Measurements from ENCODE around the gene IDI2. TPM values are rescaled to one million over a fixed set of nuclear protein-coding genes. Genes with fewer than 3 reads are reported as not detected.

Gene IDI2
- polyA plus RNA-seq, 1 donor (not counting 4 experiments of a cell fraction or from before 2014, with no cell fraction given), result not detected

DNA sequence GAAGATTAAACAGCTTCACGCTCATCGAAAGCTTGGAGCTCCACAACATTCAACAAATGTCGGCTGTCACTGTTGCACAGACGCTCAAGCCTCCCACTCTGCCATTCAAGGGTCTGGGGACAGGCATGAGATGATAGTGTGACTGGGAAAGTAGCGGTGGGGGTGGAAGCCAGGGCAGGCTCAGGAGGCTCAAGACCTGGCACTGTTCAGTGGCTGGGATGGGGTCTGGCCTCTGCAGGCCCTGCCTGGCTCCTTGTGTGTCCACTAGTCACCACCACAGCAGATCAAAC is 50.9 kb downstream of the IDI2 start:
- H3K4me3 ChIP-seq (ENCODE audit: control insufficient read depth in 2 of 3, extremely low read depth in 1 of 3, insufficient read depth in 2 of 3, low read depth in 1 of 3, low read length in 3 of 3), result no peak overlapping the region
- no peaks in the 10 kb centered on the region for H3K27me3 ChIP-seq (ENCODE audit: control insufficient read depth, extremely low read depth, insufficient read depth, low read length)
- peaks cover 5% of the 10 kb centered on the region for H3K9me3 ChIP-seq (ENCODE audit: control insufficient read depth, low read depth, low read length)
- no peak overlapping the region for H3K27ac ChIP-seq (ENCODE audit: control insufficient read depth, insufficient read depth, low read length)
- H3K4me1 ChIP-seq (ENCODE audit: control insufficient read depth, extremely low read depth, insufficient read depth, low read length), result no peaks in the 10 kb centered on the region
- no peak overlapping the region for H3K9ac ChIP-seq (ENCODE audit: control insufficient read depth, extremely low read depth, insufficient read depth, low read length)
- no peaks in the 10 kb centered on the region for H3K9me1 ChIP-seq (ENCODE audit: control insufficient read depth, extremely low read depth, insufficient read depth, low read length)
- H3K4me2 ChIP-seq (ENCODE audit: control insufficient read depth, extremely low read depth, insufficient read depth, low read depth, low read length), result no peak overlapping the region
- H4K20me1 ChIP-seq (ENCODE audit: control insufficient read depth, extremely low read depth, insufficient read depth, low read length), result no peaks in the 10 kb centered on the region
- no peak for FAIRE-seq
- H3K79me2 ChIP-seq (ENCODE audit: control insufficient read depth, insufficient read depth, low read length), result no peaks in the 10 kb centered on the region
- H3K36me3 ChIP-seq (ENCODE audit: control insufficient read depth in 2 of 2, extremely low read depth in 1 of 2, insufficient read depth in 2 of 2, low read length in 2 of 2), result no peaks in the 10 kb centered on the region
- H2AFZ ChIP-seq (ENCODE audit: control insufficient read depth, low read length), result no peak overlapping the region
- no peak for DNase-seq (ENCODE audit: low read depth, low spot score)
- dilution Hi-C loops (cut with MboI; ENCODE audit: extremely low pct_ligation_motif_present, low sequenced_read_pairs), result no loop called here
- TF ChIP-seq EZH2 (IDR thresholded peaks at IDR 0.05; ENCODE audit: low read length), result no peak
- TF ChIP-seq, protein P1, sequence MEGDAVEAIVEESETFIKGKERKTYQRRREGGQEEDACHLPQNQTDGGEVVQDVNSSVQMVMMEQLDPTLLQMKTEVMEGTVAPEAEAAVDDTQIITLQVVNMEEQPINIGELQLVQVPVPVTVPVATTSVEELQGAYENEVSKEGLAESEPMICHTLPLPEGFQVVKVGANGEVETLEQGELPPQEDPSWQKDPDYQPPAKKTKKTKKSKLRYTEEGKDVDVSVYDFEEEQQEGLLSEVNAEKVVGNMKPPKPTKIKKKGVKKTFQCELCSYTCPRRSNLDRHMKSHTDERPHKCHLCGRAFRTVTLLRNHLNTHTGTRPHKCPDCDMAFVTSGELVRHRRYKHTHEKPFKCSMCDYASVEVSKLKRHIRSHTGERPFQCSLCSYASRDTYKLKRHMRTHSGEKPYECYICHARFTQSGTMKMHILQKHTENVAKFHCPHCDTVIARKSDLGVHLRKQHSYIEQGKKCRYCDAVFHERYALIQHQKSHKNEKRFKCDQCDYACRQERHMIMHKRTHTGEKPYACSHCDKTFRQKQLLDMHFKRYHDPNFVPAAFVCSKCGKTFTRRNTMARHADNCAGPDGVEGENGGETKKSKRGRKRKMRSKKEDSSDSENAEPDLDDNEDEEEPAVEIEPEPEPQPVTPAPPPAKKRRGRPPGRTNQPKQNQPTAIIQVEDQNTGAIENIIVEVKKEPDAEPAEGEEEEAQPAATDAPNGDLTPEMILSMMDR (optimal IDR thresholded peaks at IDR 0.05 in 1 of 3, IDR thresholded peaks at IDR 0.05 in 1 of 3, conservative IDR thresholded peaks at IDR 0.05 in 1 of 3; ENCODE audit: extremely low read depth in 1 of 3, insufficient read depth in 2 of 3, low read length in 3 of 3), result no peak

DNA sequence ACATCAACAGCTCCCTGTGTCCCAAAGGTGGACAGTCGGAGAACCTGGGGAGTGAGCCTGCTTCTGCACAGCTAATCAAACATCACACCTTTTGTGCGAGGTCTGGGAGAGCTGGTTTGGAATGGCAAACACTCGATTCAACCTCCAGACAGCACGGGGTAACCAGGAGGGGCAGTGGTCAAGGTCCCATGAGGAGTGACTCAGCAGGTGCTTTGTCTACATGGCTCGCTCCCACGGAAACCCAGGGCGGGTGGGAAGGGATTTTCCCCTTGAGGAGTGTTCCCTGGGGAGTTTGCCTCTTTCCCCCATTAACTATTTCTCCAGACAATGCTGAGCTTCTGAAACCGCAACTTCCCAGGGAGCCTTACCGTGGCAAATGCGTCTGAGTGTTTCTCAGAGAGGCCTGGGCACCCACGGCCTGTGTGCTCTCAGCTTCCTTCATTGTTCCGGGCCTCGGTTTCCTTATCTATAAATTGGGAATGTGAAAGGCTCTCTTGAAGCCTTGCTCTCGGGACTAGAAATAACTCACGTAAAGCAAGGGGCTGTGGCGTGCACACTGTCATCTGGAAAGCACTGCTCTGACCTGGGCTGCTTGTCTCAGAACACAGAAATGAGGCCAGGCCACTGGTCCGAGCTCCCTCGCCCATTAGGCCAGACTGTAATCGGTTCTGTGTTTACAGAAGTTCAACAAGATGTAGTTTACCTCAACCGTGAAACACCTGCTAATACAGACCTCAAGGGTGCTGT is 51.4 kb downstream of the IDI2 start:
- dilution Hi-C loops (cut with MboI; ENCODE audit: extremely low pct_ligation_motif_present, low sequenced_read_pairs), result no loop called here
- no peak overlapping the region for H3K4me2 ChIP-seq (ENCODE audit: control insufficient read depth, extremely low read depth, insufficient read depth, low read depth, low read length)
- TF ChIP-seq, protein P1 (optimal IDR thresholded peaks at IDR 0.05 in 1 of 3, IDR thresholded peaks at IDR 0.05 in 1 of 3, conservative IDR thresholded peaks at IDR 0.05 in 1 of 3; ENCODE audit: extremely low read depth in 1 of 3, insufficient read depth in 2 of 3, low read length in 3 of 3), result no peak
- TF ChIP-seq EZH2 (IDR thresholded peaks at IDR 0.05; ENCODE audit: low read length), result no peak
- DNase-seq (ENCODE audit: low read depth, low spot score) (no peak), FAIRE-seq (no peak)
- H4K20me1 ChIP-seq (ENCODE audit: control insufficient read depth, extremely low read depth, insufficient read depth, low read length), result no peaks in the 10 kb centered on the region
- peaks cover 3% of the 10 kb centered on the region for H3K9me3 ChIP-seq (ENCODE audit: control insufficient read depth, low read depth, low read length)
- H3K9me1 ChIP-seq (ENCODE audit: control insufficient read depth, extremely low read depth, insufficient read depth, low read length), result no peaks in the 10 kb centered on the region
- H3K9ac ChIP-seq (ENCODE audit: control insufficient read depth, extremely low read depth, insufficient read depth, low read length), result no peak overlapping the region
- H3K36me3 ChIP-seq (ENCODE audit: control insufficient read depth in 2 of 2, extremely low read depth in 1 of 2, insufficient read depth in 2 of 2, low read length in 2 of 2), result no peaks in the 10 kb centered on the region
- H3K4me1 ChIP-seq (ENCODE audit: control insufficient read depth, extremely low read depth, insufficient read depth, low read length), result no peaks in the 10 kb centered on the region
- no peaks in the 10 kb centered on the region for H3K27me3 ChIP-seq (ENCODE audit: control insufficient read depth, extremely low read depth, insufficient read depth, low read length)
- no peak overlapping the region for H3K27ac ChIP-seq (ENCODE audit: control insufficient read depth, insufficient read depth, low read length)
- H3K79me2 ChIP-seq (ENCODE audit: control insufficient read depth, insufficient read depth, low read length), result no peaks in the 10 kb centered on the region
- no peak overlapping the region for H2AFZ ChIP-seq (ENCODE audit: control insufficient read depth, low read length)
- no peak overlapping the region for H3K4me3 ChIP-seq (ENCODE audit: control insufficient read depth in 2 of 3, extremely low read depth in 1 of 3, insufficient read depth in 2 of 3, low read depth in 1 of 3, low read length in 3 of 3)
